Keratinocyte (primary cell): ENCODE data around the gene OBSCN.

Experiments used
- CTCF ChIP-seq, 3 experiments: IDR thresholded peaks in 1 of 3; conservative IDR thresholded peaks in 1 of 3; optimal IDR thresholded peaks in 1 of 3; 2 replicates in 2 of 3; 3 replicates in 1 of 3; pipeline versions ENCODE3 to v1.5.1; 2011; ENCODE audit warnings: low read length in 3 of 3, mild to moderate bottlenecking in 3 of 3, moderate library complexity in 2 of 3, control low read depth in 1 of 3, inconsistent platforms in 1 of 3; ENCODE audit not compliant: insufficient read depth in 2 of 3; ENCODE audit errors: extremely low read depth in 1 of 3
- EZH2 ChIP-seq: IDR thresholded peaks from one replicate; pipeline ENCODE4 v1.6.1; 2012; ENCODE audit warnings: inconsistent platforms, mild to moderate bottlenecking, low read length, moderate library complexity

GRCh38 chr1:228345201-228345930 is 137.5 kb downstream of the OBSCN start:
- TF ChIP-seq CTCF (optimal IDR thresholded peaks at IDR 0.05 in 1 of 3, IDR thresholded peaks at IDR 0.05 in 1 of 3, conservative IDR thresholded peaks at IDR 0.05 in 1 of 3; ENCODE audit: extremely low read depth in 1 of 3, insufficient read depth in 2 of 3, low read length in 3 of 3) (no peak), EZH2 (no peak)
